ENCODE results near the gene NUDT3.

DNA sequence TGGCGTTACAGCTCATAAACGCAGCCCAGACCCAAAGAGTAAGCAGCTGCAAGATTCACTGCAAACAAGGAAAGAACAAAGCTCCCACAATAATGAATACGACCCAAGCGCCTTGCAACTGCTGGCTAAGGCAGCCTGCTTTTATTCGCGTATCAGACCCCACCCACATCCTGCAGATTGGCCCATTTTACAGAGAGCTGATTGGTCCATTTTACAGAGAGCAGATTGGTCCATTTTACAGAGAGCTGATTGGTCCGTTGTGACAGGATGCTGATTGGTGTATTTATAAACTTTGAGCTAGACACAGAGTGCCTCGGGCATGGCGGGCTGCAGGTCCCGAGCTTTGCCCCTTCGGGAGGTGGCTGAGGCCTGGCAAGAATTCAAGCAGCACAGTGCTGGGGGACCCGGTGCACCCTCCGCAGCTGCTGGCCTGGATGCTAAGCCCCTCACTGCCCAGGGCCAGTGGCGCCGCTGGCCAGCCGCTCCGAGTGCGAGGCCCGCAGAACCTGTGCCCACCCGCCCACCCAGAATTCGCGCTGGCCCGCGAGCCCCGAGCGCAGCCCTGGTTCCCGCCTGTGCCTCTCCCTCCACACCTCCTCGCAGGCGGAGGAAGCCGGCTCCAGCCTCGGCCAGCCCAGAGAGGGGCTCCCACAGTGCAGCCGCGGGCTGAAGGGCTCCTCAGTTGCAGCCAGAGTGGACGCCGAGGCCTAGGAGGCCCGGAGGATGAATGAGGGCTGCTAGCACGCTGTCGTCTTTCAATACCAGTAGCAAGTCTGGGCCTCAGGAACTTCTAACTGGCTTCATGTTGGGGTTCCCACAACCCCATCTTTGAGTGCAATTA lies 44.6 kb upstream of the NUDT3 start:
- TF ChIP-seq, protein P1, sequence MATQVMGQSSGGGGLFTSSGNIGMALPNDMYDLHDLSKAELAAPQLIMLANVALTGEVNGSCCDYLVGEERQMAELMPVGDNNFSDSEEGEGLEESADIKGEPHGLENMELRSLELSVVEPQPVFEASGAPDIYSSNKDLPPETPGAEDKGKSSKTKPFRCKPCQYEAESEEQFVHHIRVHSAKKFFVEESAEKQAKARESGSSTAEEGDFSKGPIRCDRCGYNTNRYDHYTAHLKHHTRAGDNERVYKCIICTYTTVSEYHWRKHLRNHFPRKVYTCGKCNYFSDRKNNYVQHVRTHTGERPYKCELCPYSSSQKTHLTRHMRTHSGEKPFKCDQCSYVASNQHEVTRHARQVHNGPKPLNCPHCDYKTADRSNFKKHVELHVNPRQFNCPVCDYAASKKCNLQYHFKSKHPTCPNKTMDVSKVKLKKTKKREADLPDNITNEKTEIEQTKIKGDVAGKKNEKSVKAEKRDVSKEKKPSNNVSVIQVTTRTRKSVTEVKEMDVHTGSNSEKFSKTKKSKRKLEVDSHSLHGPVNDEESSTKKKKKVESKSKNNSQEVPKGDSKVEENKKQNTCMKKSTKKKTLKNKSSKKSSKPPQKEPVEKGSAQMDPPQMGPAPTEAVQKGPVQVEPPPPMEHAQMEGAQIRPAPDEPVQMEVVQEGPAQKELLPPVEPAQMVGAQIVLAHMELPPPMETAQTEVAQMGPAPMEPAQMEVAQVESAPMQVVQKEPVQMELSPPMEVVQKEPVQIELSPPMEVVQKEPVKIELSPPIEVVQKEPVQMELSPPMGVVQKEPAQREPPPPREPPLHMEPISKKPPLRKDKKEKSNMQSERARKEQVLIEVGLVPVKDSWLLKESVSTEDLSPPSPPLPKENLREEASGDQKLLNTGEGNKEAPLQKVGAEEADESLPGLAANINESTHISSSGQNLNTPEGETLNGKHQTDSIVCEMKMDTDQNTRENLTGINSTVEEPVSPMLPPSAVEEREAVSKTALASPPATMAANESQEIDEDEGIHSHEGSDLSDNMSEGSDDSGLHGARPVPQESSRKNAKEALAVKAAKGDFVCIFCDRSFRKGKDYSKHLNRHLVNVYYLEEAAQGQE (IDR thresholded peaks at IDR 0.05; ENCODE audit: unreplicated experiment), result no peak
- TF ChIP-seq, protein P2, sequence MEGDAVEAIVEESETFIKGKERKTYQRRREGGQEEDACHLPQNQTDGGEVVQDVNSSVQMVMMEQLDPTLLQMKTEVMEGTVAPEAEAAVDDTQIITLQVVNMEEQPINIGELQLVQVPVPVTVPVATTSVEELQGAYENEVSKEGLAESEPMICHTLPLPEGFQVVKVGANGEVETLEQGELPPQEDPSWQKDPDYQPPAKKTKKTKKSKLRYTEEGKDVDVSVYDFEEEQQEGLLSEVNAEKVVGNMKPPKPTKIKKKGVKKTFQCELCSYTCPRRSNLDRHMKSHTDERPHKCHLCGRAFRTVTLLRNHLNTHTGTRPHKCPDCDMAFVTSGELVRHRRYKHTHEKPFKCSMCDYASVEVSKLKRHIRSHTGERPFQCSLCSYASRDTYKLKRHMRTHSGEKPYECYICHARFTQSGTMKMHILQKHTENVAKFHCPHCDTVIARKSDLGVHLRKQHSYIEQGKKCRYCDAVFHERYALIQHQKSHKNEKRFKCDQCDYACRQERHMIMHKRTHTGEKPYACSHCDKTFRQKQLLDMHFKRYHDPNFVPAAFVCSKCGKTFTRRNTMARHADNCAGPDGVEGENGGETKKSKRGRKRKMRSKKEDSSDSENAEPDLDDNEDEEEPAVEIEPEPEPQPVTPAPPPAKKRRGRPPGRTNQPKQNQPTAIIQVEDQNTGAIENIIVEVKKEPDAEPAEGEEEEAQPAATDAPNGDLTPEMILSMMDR (conservative IDR thresholded peaks at IDR 0.05; ENCODE audit: low read depth in 2 of 2), result no peak
- TF ChIP-seq EZH2 (IDR thresholded peaks at IDR 0.05; ENCODE audit: low read depth, unreplicated experiment) (no peak), CREB1 (CRISPR knock-in tag; IDR thresholded peaks at IDR 0.05; ENCODE audit: low read depth) (no peak)
